ELR (cell line): ENCODE measurements around the gene THTPA.

Experiments used
- DNase-seq: peaks from one replicate; pipeline ENCODE4 v3.0.0-alpha.2; 2015; ENCODE audit warnings: low read depth

THTPA gene

GRCh38 chr14:23551266-23552028 is 4.6 kb upstream of the THTPA start, which contains the start of gene ZFHX2:
ZFHX2 (minus strand) TSS chr14:23551765; CDS start chr14:23535325, 16,440 bp downstream.
- DNase-seq: peak; percentile 72

DNA sequence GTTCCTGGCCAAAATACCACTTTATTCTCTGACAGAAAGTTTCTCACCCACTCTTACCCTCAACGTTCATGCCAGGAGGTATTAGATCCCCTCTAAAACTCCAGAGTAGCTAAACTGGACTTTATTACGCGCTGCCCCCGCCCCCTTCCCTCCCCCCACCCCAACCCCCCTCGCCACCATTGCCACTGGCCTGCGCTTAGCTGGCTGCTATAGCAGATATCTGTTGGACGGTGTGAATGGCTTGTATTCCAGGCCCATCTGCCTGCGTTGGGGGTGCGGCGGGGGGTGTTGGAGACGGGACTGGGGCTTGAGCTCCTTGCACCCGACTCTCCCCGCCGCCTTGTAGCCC is 564 bp upstream of the THTPA start:
- DNase-seq: no peak

DNA sequence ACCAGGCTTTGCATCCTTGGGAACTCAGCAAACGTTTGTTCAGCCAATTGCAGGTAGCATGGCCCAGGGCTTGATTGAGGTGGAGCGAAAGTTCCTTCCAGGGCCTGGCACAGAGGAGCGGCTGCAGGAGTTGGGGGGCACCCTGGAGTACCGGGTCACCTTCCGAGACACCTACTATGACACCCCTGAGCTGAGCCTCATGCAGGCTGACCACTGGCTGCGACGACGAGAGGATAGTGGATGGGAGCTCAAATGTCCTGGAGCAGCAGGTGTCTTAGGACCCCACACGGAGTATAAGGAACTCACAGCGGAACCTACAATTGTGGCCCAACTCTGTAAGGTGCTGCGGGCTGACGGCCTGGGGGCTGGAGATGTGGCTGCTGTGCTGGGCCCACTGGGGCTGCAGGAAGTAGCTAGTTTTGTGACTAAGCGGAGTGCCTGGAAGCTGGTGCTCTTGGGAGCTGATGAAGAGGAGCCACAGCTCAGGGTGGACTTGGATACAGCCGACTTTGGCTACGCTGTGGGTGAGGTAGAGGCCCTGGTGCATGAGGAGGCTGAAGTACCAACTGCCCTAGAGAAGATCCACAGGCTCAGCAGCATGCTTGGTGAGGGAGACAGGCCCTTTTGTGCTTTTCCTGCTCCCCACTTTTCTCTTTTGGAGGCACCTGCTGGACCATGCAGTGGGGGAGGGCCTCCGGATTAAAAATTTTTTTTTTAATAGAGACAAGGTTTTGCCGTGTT is 799 bp downstream of the THTPA start:
- DNase-seq: peak; percentile 28

DNA sequence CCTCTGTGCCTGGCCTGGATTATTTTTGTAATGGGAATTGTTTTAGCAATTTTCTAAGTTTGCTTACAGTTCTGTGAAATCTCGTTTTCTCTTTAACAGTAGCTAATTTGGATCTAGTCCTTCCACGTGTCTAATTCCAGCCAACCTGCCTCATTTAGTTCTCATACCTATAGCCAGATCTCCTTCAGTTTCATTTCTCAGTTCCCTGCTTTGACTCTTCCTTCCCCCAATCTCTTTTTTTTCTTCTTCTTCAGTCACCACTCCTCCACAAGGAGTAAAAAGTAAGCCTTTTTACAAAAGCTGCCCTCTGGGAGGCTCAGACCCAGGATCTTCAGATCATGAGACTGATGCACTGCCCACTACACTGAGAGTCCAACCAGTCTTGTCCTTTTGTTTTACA is 1.4 kb downstream of the THTPA start:
- DNase-seq: no peak

GRCh38 chr14:23557946-23558345 is 1.9 kb downstream of the THTPA start:
- no peak for DNase-seq

DNA sequence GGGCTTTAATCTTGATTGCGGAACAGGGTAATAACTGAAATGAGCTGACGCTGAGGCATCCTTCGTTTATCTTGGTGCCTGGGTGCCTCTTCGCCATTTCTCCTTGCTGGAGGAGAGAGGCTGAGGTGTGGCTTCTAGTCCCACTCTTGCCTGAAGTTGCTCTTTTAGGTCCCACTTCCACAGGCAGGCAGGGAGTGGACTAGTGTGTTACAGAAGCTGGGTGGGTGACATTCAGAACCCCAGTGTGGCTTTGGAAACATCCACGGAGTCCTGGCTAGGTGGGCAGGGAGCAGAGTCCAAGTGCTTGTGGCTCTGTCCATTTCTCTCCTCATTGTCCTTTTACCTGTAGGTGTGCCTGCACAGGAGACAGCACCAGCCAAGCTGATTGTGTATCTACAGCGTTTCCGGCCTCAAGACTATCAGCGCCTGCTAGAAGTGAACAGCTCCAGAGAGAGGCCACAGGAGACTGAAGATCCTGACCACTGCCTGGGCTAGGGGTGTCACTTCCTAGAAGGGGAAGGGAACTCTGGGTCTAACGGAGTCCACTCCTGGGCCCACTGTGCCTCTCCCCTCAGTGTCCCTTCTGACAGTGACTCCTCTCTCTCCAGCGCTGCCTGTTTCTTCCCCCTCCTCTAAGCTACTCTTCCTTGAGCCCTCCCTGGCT is 2.4 kb downstream of the THTPA start:
- DNase-seq: no peak

GRCh38 chr14:23559010-23559925 is 3.2 kb downstream of the THTPA start:
- peak; percentile 69 for DNase-seq

DNA sequence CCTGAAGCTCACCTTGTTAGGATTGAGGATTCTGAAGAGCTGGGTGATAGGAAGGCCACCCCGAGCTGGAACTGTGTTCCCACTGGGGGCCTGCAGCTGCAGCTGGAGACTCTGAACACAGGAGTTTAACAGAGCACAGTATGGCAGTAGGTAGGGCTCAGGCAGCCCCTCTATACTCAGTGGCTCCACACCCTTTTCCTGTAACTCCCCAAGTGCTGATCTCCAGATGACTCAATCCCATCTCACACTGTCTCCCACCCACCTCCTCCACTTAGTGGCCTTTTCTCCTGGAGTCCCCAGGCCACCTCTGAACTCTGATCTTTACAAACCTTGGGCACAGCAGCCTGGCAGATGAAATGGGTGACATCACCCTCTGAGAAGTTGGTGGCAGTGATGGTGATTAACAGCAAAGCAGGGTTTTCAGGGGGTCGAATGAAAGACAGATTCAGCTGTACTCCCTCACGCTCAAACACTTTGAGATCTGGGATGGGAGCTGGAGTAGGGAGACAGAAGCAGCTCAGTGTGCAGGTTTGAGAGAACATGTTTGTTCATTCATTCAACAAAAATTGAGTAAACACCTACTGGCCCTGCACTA is 4.0 kb downstream of the THTPA start:
- DNase-seq: no peak

DNA sequence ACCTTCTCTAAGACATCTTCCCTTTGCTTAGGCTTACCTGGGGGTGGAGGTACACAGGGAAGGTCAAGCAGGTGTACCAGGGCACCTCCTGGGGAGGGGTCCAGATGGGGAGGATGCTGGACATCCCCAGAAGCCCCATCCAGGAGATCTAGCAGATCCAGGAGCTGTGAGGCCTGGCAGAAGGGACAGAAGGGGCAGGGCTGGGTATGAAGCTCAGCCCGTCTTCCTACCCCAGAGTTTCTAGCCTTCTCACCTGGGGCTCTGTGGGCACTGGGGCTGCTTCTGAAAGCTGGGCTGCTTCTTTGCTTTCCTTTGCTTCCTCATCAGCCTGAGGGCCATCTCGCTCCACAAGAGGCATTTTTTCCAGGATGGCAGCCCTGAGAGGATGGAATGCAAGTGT is 5.2 kb downstream of the THTPA start:
- DNase-seq: no peak

DNA sequence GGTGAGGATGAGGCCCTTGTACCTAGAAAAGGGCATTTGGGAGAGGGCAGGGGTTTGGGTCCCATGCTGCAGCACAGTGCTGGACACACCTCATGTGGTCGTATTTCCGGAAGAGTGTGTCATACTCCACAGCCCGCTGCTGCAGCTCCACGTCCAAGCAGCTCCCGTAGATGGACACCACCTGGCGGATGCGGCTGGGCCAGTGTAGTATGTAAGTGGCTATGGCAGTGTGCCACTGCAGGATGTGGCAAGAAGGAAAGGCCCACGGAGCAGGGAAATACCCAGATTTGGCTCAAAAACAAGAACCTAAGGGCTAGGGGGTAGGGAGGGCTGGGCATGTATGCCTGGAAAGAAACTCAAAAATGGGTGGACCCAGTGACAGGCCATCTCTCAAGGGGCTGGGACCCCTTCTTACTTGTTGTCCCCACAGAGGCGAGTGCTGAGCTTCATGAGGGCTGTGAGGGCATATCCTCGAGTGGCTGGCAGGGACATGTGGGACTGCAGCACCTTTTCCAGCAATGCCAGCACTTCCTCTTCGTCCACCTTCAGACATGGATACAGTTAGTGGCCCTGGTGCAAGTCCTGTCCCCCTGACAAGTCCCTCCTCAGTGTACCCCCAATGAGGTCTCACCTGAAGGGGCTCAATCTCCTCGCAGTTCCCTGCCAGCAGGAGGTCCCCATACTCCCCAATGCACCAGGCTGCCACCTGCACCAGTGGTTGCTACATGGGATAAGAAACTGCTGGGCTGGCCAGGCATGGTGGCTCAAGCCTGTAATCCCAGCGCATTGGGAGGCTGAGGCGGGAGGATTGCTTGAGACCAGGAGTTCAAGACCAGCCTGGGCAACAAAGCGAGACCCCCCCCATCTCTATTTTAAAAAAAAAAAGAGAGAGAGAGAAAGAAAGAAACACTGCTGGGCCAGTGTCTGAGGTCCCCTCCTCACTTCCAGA is 6.1 kb downstream of the THTPA start:
- DNase-seq: no peak

DNA sequence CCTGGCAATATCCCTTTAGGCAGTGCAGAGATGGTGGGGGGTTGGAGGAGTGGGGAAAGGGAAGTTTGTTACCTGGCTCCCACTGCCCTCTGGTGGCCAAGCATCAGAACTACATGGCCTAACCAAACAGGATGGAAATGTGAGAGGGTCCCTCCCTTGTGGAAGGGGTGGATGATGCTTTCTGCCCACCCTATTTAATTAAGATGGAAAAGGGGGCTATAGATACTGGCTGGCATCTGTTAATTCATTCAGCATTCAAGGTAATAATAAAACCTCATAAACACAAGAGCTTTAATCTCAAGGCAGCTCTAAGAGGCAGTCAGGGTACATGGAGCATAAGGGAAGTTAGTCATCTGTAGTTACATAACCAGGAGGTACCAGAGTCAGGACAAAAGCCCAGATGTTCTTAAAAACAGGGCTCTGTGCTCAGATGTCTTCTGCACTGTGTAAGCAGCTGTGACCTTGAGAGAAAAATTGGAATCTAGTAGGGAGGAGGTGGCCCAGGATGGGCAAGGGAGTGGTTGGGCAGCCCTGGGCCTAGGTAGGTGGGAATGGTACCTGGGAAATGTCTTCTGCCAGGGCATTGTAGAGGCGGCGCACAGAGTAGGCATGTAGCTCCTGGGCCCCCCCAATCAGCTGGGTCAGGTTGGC is 6.9 kb downstream of the THTPA start:
- DNase-seq: peak; percentile 55

- no peak for DNase-seq
Observed at GRCh38 chr14:23563473-23564180, 7.6 kb downstream of the THTPA start.

- DNase-seq: no peak
Observed at GRCh38 chr14:23564181-23564812, 8.2 kb downstream of the THTPA start.

GRCh38 chr14:23564876-23565275 is 8.8 kb downstream of the THTPA start:
- DNase-seq: no peak

DNA sequence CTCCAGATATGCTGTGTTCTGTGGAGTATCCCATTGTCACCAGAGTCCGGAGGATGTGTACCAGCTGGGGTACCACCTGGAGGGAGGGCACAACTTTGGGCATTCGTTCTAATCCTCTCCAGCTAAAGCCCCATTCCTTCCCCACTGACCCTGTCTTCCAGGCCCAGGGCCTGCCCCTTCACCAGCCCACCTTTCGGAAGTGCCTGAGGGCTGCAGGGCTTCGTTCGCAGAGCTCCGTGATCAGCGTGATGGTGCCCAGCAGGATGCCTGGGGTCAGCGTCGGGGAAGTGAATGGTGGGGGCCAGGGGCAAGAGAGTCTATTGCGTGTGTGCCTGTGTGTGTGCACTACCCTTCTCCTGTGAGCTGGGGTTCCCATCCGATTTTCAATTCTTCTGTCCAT is 9.6 kb downstream of the THTPA start:
- DNase-seq: no peak

- no peak for DNase-seq
Observed at GRCh38 chr14:23566112-23566777, 10.2 kb downstream of the THTPA start.

GRCh38 chr14:23566778-23567185 is 10.7 kb downstream of the THTPA start:
- DNase-seq: peak; percentile 23
